ENCODE measurements around the gene KLHL41. TPM values are rescaled to one million over a fixed set of nuclear protein-coding genes. Genes with fewer than 3 reads are reported as not detected.

The KLHL41 gene
- total and polyA plus RNA-seq, 12 donors = 32.5 to 185 (median 126) TPM

DNA sequence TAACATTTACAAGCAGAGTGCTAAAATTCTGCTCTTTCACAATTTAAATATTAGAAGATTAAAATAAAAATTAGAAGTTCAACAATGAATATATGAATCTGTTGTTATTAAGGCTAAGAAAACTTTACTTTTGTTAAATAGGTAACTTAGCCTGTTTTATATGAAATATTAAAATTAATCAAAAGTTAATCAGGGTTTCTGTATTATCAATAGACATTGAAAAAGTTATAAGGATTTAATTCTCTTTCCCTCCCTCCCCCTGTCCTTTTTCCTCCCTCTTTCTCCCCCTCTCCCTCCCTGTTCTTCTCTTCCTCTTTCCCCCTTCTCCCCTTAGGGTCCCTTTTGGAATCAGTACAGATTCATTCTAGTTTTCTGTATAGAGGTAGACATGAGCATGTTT, 18.1 kb upstream of the KLHL41 start:
- peaks cover 0 to 90% (median 18%) of the 10 kb centered on the region in 9 donors for H3K36me3 ChIP-seq
- TF ChIP-seq, protein P1, sequence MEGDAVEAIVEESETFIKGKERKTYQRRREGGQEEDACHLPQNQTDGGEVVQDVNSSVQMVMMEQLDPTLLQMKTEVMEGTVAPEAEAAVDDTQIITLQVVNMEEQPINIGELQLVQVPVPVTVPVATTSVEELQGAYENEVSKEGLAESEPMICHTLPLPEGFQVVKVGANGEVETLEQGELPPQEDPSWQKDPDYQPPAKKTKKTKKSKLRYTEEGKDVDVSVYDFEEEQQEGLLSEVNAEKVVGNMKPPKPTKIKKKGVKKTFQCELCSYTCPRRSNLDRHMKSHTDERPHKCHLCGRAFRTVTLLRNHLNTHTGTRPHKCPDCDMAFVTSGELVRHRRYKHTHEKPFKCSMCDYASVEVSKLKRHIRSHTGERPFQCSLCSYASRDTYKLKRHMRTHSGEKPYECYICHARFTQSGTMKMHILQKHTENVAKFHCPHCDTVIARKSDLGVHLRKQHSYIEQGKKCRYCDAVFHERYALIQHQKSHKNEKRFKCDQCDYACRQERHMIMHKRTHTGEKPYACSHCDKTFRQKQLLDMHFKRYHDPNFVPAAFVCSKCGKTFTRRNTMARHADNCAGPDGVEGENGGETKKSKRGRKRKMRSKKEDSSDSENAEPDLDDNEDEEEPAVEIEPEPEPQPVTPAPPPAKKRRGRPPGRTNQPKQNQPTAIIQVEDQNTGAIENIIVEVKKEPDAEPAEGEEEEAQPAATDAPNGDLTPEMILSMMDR (IDR thresholded peaks at IDR 0.05) = no peak
- intact Hi-C loops (cut with DNase I) = no loop called here

DNA sequence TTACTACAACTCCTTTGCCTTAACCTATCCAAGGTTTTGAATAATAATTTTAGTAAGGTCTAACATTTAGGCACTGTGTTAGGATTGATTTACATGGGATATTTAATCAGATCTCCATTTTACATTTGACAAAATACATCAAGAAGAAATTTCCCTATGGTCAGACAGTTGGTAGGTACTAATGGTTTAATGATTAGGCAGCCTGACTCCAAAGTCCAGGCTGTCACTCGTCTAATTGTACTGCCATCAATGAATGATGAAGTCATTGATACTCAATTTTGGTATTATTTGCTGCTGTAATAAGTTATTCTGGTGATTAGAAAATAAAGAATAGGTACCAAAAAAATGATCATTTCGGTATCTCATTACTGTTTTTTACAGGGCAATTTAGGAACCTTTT, 16.1 kb upstream of the KLHL41 start:
- Histone ChIP-seq H3K4me3 (no peak overlapping the region), H3K9me3 (no peaks in the 10 kb centered on the region), H3K27me3 (no peaks in the 10 kb centered on the region), H3K36me3 (peaks cover 0 to 86% (median 18%) of the 10 kb centered on the region in 9 donors), H3K4me1 (no peaks in the 10 kb centered on the region), H3K27ac (no peak overlapping the region)
- intact Hi-C loops (cut with DNase I) = no loop called here
- TF ChIP-seq, protein P1 (IDR thresholded peaks at IDR 0.05) = no peak
- ATAC-seq (no peak), DNase-seq (no peak)
- WGBS, 2 donors = 91 to 96% methylated on average over 2 of the region's 2 CpGs

More for the DNA sequence above, 18.1 kb upstream of the KLHL41 start:
- Histone ChIP-seq H3K4me3 (no peak overlapping the region), H3K9me3 (no peaks in the 10 kb centered on the region), H3K27me3 (no peaks in the 10 kb centered on the region), H3K4me1 (no peaks in the 10 kb centered on the region), H3K27ac (no peak overlapping the region)
- no peak for ATAC-seq
- no peak for DNase-seq

DNA sequence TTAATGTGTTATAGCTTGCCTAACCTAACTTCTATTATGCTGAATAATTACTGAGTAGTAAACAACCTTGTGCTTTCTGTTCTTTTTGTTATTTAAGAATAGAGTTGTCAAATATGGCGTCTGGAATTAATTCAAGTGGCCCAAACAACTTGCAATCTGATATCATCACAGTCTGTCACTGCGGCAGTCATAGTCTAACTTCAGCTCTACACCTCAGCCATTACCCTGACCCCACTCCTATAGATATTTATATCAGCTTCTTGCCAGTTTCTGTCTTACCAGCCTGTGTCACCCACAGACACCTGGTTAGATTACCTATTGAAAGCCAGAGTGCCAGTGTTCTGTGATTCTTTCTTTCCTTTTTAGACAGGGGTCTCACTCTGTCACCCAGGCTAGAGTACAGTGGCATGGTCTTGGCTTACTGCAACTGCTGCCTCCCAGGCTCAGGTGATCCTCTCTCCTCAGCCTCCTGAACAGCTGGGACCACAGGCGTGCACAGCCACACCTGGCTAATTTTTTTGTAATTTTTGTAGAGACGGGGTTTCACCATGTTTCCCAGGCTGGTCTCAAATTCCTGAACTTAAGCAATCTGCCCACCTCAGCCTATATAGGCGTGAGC, 14.1 kb upstream of the KLHL41 start:
- no peak overlapping the region for H3K4me3 ChIP-seq
- no peaks in the 10 kb centered on the region for H3K9me3 ChIP-seq
- H3K27ac ChIP-seq = no peak overlapping the region
- 94 to 96% methylated on average over 5 of the region's 5 CpGs for WGBS, 2 donors
- ATAC-seq (no peak), DNase-seq (no peak)
- H3K4me1 ChIP-seq = no peaks in the 10 kb centered on the region
- no peaks in the 10 kb centered on the region for H3K27me3 ChIP-seq
- H3K36me3 ChIP-seq = peaks cover 0 to 90% (median 11%) of the 10 kb centered on the region in 9 donors
- intact Hi-C loops (cut with DNase I) = no loop called here
- TF ChIP-seq, protein P1 (IDR thresholded peaks at IDR 0.05) = no peak

DNA sequence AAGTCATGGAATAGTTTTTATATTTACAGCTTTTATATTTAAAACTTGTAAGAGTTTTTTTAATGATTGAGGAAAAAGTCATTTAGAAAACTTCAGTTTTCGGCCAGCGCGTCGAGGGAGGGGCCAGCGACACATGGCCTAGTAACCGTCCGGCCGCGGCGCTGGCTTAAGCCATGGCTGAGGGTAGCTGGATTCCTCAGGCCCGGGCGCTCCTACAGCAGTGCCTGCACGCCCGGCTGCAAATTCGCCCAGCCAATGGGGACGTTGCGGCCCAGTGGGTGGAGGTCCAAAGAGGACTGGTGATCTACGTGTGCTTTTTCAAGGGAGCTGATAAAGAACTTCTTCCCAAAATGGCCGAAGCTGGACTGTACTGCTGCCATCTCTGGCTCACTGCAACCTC, 4.9 kb upstream of the KLHL41 start:
- Histone ChIP-seq H3K27ac (no peak overlapping the region), H3K4me3 (no peak overlapping the region), H3K9me3 (no peaks in the 10 kb centered on the region), H3K4me1 (peaks cover 0 to 15% (median 4%) of the 10 kb centered on the region in 9 donors), H3K27me3 (no peaks in the 10 kb centered on the region), H3K36me3 (peaks cover 0 to 57% (median 4%) of the 10 kb centered on the region in 9 donors)
- no peak for ATAC-seq
- intact Hi-C loops (cut with DNase I) = no loop called here
- no peak for DNase-seq
- WGBS, 2 donors = 98 to 99% methylated on average over 17 to 19 of the region's 19 CpGs
- TF ChIP-seq, protein P1 (IDR thresholded peaks at IDR 0.05) = no peak
